GM23248 (cell line): ENCODE results near the gene PPP4R1. TPM values are rescaled to one million over a fixed set of nuclear protein-coding genes. Genes with fewer than 3 reads are reported as not detected.

ENCODE experiments used
- DNase-seq: peaks from one replicate; pipeline ENCODE4 v3.0.0-alpha.2; 2015
- H2AFZ ChIP-seq: fragments of 200-600 bp; sonication (generic); 2 replicates; pipeline ENCODE4 v1.6.1; 2016; ENCODE audit warnings: antibody characterized with exemption
- H3F3A ChIP-seq: fragments of 200-600 bp; sonication (generic); 2 replicates; pipeline ENCODE4 v1.6.1; 2016; ENCODE audit warnings: mild to moderate bottlenecking, antibody characterized with exemption, mixed run types; ENCODE audit not compliant: insufficient read depth
- H3K27ac ChIP-seq: fragments of 200-600 bp; sonication (generic); 2 replicates; pipeline ENCODE4 v1.5.1; 2016; ENCODE audit warnings: mild to moderate bottlenecking
- H3K27me3 ChIP-seq: fragments of 200-600 bp; sonication (generic); replicated peaks from 2 replicates; pipeline ENCODE4 v1.6.1; 2016; ENCODE audit warnings: mild to moderate bottlenecking; ENCODE audit not compliant: insufficient read depth
- H3K36me3 ChIP-seq: fragments of 200-600 bp; sonication (generic); 2 replicates; pipeline ENCODE4 v1.6.1; 2016; ENCODE audit warnings: low read depth, mild to moderate bottlenecking
- H3K4me1 ChIP-seq: fragments of 200-600 bp; sonication (generic); 2 replicates; pipeline ENCODE4 v1.6.1; 2016; ENCODE audit warnings: mild to moderate bottlenecking; ENCODE audit not compliant: insufficient read depth
- H3K4me2 ChIP-seq: fragments of 200-600 bp; sonication (generic); one replicate; pipeline ENCODE4 v1.6.1; 2016; ENCODE audit warnings: mild to moderate bottlenecking; ENCODE audit not compliant: unreplicated experiment
- H3K4me3 ChIP-seq: fragments of 200-600 bp; sonication (generic); 2 replicates; pipeline ENCODE4 v1.5.1; 2016; ENCODE audit warnings: mild to moderate bottlenecking
- H3K79me2 ChIP-seq: fragments of 200-600 bp; sonication (generic); 2 replicates; pipeline ENCODE4 v1.6.1; 2016; ENCODE audit warnings: mild to moderate bottlenecking; ENCODE audit not compliant: insufficient read depth
- H3K9ac ChIP-seq: fragments of 200-600 bp; sonication (generic); 2 replicates; pipeline ENCODE4 v1.6.1; 2016; ENCODE audit warnings: mild to moderate bottlenecking
- H3K9me2 ChIP-seq: fragments of 200-600 bp; sonication (generic); 2 replicates; pipeline ENCODE4 v1.6.1; 2016; ENCODE audit warnings: mixed run types, mild to moderate bottlenecking, moderate library complexity; ENCODE audit not compliant: insufficient read depth
- H3K9me3 ChIP-seq: fragments of 200-600 bp; sonication (generic); one replicate; pipeline ENCODE4 v1.6.1; 2017; ENCODE audit warnings: low read depth
- H4K20me1 ChIP-seq: fragments of 200-600 bp; sonication (generic); 2 replicates; pipeline ENCODE4 v1.6.0; 2016; ENCODE audit not compliant: insufficient read depth
- EZH2 ChIP-seq: fragments of 200-600 bp; sonication (generic); IDR thresholded peaks from 2 replicates; pipeline ENCODE4 v1.6.1; 2018; ENCODE audit warnings: antibody characterized with exemption, mild to moderate bottlenecking; ENCODE audit not compliant: insufficient read depth, poor library complexity, severe bottlenecking
- EZH2phosphoT487 ChIP-seq: fragments of 200-600 bp; sonication (generic); IDR thresholded peaks from 2 replicates; pipeline ENCODE4 v1.6.1; 2018; ENCODE audit warnings: antibody characterized with exemption, moderate library complexity, mild to moderate bottlenecking, low read depth; ENCODE audit not compliant: insufficient read depth
- WGBS, 2 experiments: methylation state at CpG; one replicate each; pipeline ENCODE4 v1.1.6; 2015 to 2017; ENCODE audit warnings: low lambda C conversion rate in 2 of 2, low coverage in 1 of 2; ENCODE audit errors: missing lambda C conversion rate in 2 of 2; 5-methylcytosine and 5-hydroxymethylcytosine counted together
- in situ Hi-C: fragments of 300-500 bp; cut with MboI; formaldehyde crosslinking; loops from 2 replicates; pipeline ENCODE4 v1.15.0; 2020
- polyA plus RNA-seq: library from polyadenylated mRNA; unstranded; fragments of >200 nt; fragmentation: Nextera tagmentation; extraction: Ambion mirVana; gene quantifications from 2 replicates; pipeline ENCODE4 v1.2.1, GENCODE V29; 2016
- total RNA-seq: library from RNA; depleted of rRNA; stranded (reverse); fragments of >200 nt; shearing (Covaris generic); gene quantifications from 2 replicates; pipeline ENCODE4 v1.2.3, GENCODE V29; 2014

PPP4R1 gene
- total and polyA plus RNA-seq, 2 experiments from 2014 or later = 33.0 to 97.9 TPM

- H3K36me3 ChIP-seq = peaks cover 50% of the 10 kb centered on the region
- 96 to 97% methylated on average over 7 of the region's 7 CpGs for WGBS, 2 experiments
Measured at GRCh38 chr18:9581667-9582066, 32.7 kb downstream of the PPP4R1 start.

GRCh38 chr18:9578306-9578705 is 36.1 kb downstream of the PPP4R1 start:
- no peaks in the 10 kb centered on the region for H3K4me1 ChIP-seq
- H3K79me2 ChIP-seq = peaks cover 78% of the 10 kb centered on the region
- no peaks in the 10 kb centered on the region for H3K9me2 ChIP-seq
- H3F3A ChIP-seq = peaks cover 13% of the 10 kb centered on the region; the same call in 1 of the 2 replicates
- no peak overlapping the region for H3K4me3 ChIP-seq
- peak; percentile 41 for DNase-seq
- H3K9ac ChIP-seq = no peak overlapping the region
- H3K27ac ChIP-seq = no peak overlapping the region
- in situ Hi-C loops = no loop called here
- H4K20me1 ChIP-seq = 0 out of 2 replicates have a peak, but pooled peaks cover 5% of the 10 kb centered on the region
- peaks cover 66% of the 10 kb centered on the region for H3K36me3 ChIP-seq
- H2AFZ ChIP-seq = no peak overlapping the region
- TF ChIP-seq EZH2 = no peak
- TF ChIP-seq EZH2phosphoT487 = no peak
- H3K4me2 ChIP-seq = no peak overlapping the region
- no peaks in the 10 kb centered on the region for H3K27me3 ChIP-seq
- H3K9me3 ChIP-seq = no peaks in the 10 kb centered on the region

More at GRCh38 chr18:9581667-9582066, 32.7 kb downstream of the PPP4R1 start:
- Histone ChIP-seq H2AFZ (no peak overlapping the region), H3K9me3 (no peaks in the 10 kb centered on the region), H3K27me3 (no peaks in the 10 kb centered on the region), H3K9ac (no peak overlapping the region), H3K9me2 (no peaks in the 10 kb centered on the region), H3K27ac (no peak overlapping the region), H3K4me2 (no peak overlapping the region), H3K4me3 (no peak overlapping the region), H4K20me1 (0 out of 2 replicates have a peak, but pooled peaks cover 5% of the 10 kb centered on the region), H3K79me2 (peaks cover 89% of the 10 kb centered on the region), H3F3A (peaks cover 13% of the 10 kb centered on the region; the same call in 1 of the 2 replicates), H3K4me1 (no peaks in the 10 kb centered on the region)
- in situ Hi-C loops = no loop called here
- no peak for TF ChIP-seq EZH2
- no peak for TF ChIP-seq EZH2phosphoT487
- no peak for DNase-seq

- Histone ChIP-seq H2AFZ (no peak overlapping the region), H4K20me1 (0 out of 2 replicates have a peak, but pooled peaks cover 5% of the 10 kb centered on the region), H3K79me2 (peaks cover 74% of the 10 kb centered on the region), H3K27ac (no peak overlapping the region), H3K9me3 (no peaks in the 10 kb centered on the region), H3K4me2 (no peak overlapping the region), H3K36me3 (peaks cover 71% of the 10 kb centered on the region), H3K27me3 (no peaks in the 10 kb centered on the region), H3K9me2 (no peaks in the 10 kb centered on the region), H3F3A (peaks cover 13% of the 10 kb centered on the region; the same call in 1 of the 2 replicates), H3K4me1 (no peaks in the 10 kb centered on the region), H3K9ac (no peak overlapping the region), H3K4me3 (no peak overlapping the region)
- in situ Hi-C loops = no loop called here
- no peak for DNase-seq
- WGBS, 2 experiments = 90 to 92% methylated on average over 9 of the region's 9 CpGs
- no peak for TF ChIP-seq EZH2
- no peak for TF ChIP-seq EZH2phosphoT487
Measured at GRCh38 chr18:9577361-9577760, 37.0 kb downstream of the PPP4R1 start.

GRCh38 chr18:9575558-9575957 is 38.8 kb downstream of the PPP4R1 start:
- no peak for TF ChIP-seq EZH2
- no peak for TF ChIP-seq EZH2phosphoT487
- no peak overlapping the region for H2AFZ ChIP-seq
- H3F3A ChIP-seq = peaks cover 12% of the 10 kb centered on the region; the same call in 1 of the 2 replicates
- in situ Hi-C loops = no loop called here
- WGBS, 2 experiments = 35 to 48% methylated on average over 5 of the region's 5 CpGs
- H3K9me3 ChIP-seq = no peaks in the 10 kb centered on the region
- peaks cover 72% of the 10 kb centered on the region for H3K36me3 ChIP-seq
- H3K27ac ChIP-seq = no peak overlapping the region
- H3K4me3 ChIP-seq = no peak overlapping the region
- no peaks in the 10 kb centered on the region for H3K27me3 ChIP-seq
- no peaks in the 10 kb centered on the region for H3K9me2 ChIP-seq
- H4K20me1 ChIP-seq = no peaks in the 10 kb centered on the region
- peaks cover 66% of the 10 kb centered on the region for H3K79me2 ChIP-seq
- peak overlapping the region; percentile 16; the same call in 1 of the 2 replicates for H3K9ac ChIP-seq
- no peaks in the 10 kb centered on the region for H3K4me1 ChIP-seq
- H3K4me2 ChIP-seq = no peak overlapping the region
- peak; percentile 87 for DNase-seq

GRCh38 chr18:9574473-9575115 is 39.8 kb downstream of the PPP4R1 start:
- H4K20me1 ChIP-seq = no peaks in the 10 kb centered on the region
- H3K27me3 ChIP-seq = no peaks in the 10 kb centered on the region
- no peak for TF ChIP-seq EZH2
- no peak for TF ChIP-seq EZH2phosphoT487
- H3K4me2 ChIP-seq = no peak overlapping the region
- H3K4me1 ChIP-seq = no peaks in the 10 kb centered on the region
- no peak overlapping the region for H3K4me3 ChIP-seq
- H3K79me2 ChIP-seq = peaks cover 60% of the 10 kb centered on the region
- H3K9ac ChIP-seq = no peak overlapping the region
- WGBS, 2 experiments = 84 to 89% methylated on average over 7 of the region's 7 CpGs
- no peak for DNase-seq
- H3K9me3 ChIP-seq = no peaks in the 10 kb centered on the region
- in situ Hi-C loops = no loop called here
- no peak overlapping the region for H3K27ac ChIP-seq
- no peak overlapping the region for H2AFZ ChIP-seq
- peaks cover 75% of the 10 kb centered on the region for H3K36me3 ChIP-seq
- peaks cover 21% of the 10 kb centered on the region; the same call in 1 of the 2 replicates for H3F3A ChIP-seq
- no peaks in the 10 kb centered on the region for H3K9me2 ChIP-seq
